HepG2 (cell line): ENCODE data around the gene TMEM141. TPM values are rescaled to one million over a fixed set of nuclear protein-coding genes. Genes with fewer than 3 reads are reported as not detected.
A peak's percentile ranks its signal among the peaks of the same experiment; 100 is the strongest.

Experiments used
- ATF5 ChIP-seq: sonication (generic); formaldehyde crosslinking; IDR thresholded peaks from 2 replicates; pipeline ENCODE4 v1.4.0; 2020; ENCODE audit warnings: mild to moderate bottlenecking, low read depth, missing genetic modification reagents
- HIVEP1 ChIP-seq: sonication (generic); formaldehyde crosslinking; IDR thresholded peaks from 2 replicates; pipeline ENCODE4 v1.4.0; 2020; ENCODE audit warnings: mild to moderate bottlenecking, missing genetic modification reagents
- HNF1A ChIP-seq, 2 experiments: sonication (generic) in 1 of 2; formaldehyde crosslinking in 1 of 2; IDR thresholded peaks; 2 replicates each; pipeline versions ENCODE4 v1.4.0 to v1.6.1; 2016 to 2020; ENCODE audit warnings: borderline replicate concordance in 1 of 2, low read depth in 1 of 2, mild to moderate bottlenecking in 1 of 2, missing genetic modification reagents in 1 of 2
- MYNN ChIP-seq: sonication (generic); formaldehyde crosslinking; IDR thresholded peaks from 2 replicates; pipeline ENCODE4 v1.4.0; 2020; ENCODE audit warnings: mild to moderate bottlenecking, low read depth, missing genetic modification reagents
- NR2F2 ChIP-seq: IDR thresholded peaks from 2 replicates; pipeline ENCODE4 v1.6.1; 2012; ENCODE audit warnings: low read depth, inconsistent platforms, borderline replicate concordance
- SATB2 ChIP-seq: sonication (generic); formaldehyde crosslinking; IDR thresholded peaks from 2 replicates; pipeline ENCODE4 v1.5.0; 2020; ENCODE audit warnings: missing genetic modification reagents
- SMARCE1 ChIP-seq: fragments of 450-650 bp; IDR thresholded peaks from 2 replicates; pipeline ENCODE4 v1.6.1; 2017; ENCODE audit warnings: borderline replicate concordance
- TFE3 ChIP-seq: IDR thresholded peaks from 2 replicates; pipeline ENCODE4 v1.6.1; 2016
- TOPORS ChIP-seq: sonication (generic); formaldehyde crosslinking; IDR thresholded peaks from 2 replicates; pipeline ENCODE4 v1.8.0; 2023; ENCODE audit warnings: mild to moderate bottlenecking, missing genetic modification reagents
- ZBTB43 ChIP-seq: sonication (generic); formaldehyde crosslinking; conservative IDR thresholded peaks from 2 replicates; pipeline ENCODE4 v1.4.0; 2020; ENCODE audit warnings: missing genetic modification reagents
- ZKSCAN5 ChIP-seq: sonication (generic); formaldehyde crosslinking; IDR thresholded peaks from 2 replicates; pipeline ENCODE4 v1.5.1; 2020; ENCODE audit warnings: mild to moderate bottlenecking, missing genetic modification reagents
- ZNF362 ChIP-seq: sonication (generic); formaldehyde crosslinking; IDR thresholded peaks from 2 replicates; pipeline ENCODE4 v1.4.0; 2020; ENCODE audit warnings: missing genetic modification reagents, mild to moderate bottlenecking, borderline replicate concordance
- ZNF564 ChIP-seq: sonication (generic); formaldehyde crosslinking; IDR thresholded peaks from 2 replicates; pipeline ENCODE4 v1.8.1; 2023; ENCODE audit warnings: mild to moderate bottlenecking, missing genetic modification reagents
- ZNF749 ChIP-seq: sonication (generic); formaldehyde crosslinking; IDR thresholded peaks from 2 replicates; pipeline ENCODE4 v1.8.0; 2022; ENCODE audit warnings: mild to moderate bottlenecking, missing genetic modification reagents, moderate library complexity, borderline replicate concordance
- ZNF790 ChIP-seq: sonication (generic); formaldehyde crosslinking; IDR thresholded peaks from 2 replicates; pipeline ENCODE4 v1.8.0; 2022; ENCODE audit warnings: missing genetic modification reagents, mild to moderate bottlenecking, borderline replicate concordance
- polyA plus RNA-seq, 8 experiments: library from polyadenylated mRNA; depleted of rRNA in 3 of 8; stranded (reverse) in 7 of 8; unstranded in 1 of 8; fragments of >200 nt; fragmentation: Illumina TruSeq in 4 of 8; extraction: Trizol in 4 of 8; gene quantifications; 2 replicates each; pipeline versions ENCODE4 v1.2.1 to v1.2.3, GENCODE V29; 2011 to 2016; ENCODE audit warnings: low read depth in 4 of 8, missing spikeins in 1 of 8, mixed read lengths in 1 of 8; ENCODE audit not compliant: insufficient read depth in 1 of 8
- total RNA-seq, 5 experiments: library from RNA; depleted of rRNA; stranded (reverse); fragments of >200 nt; fragmentation: Illumina TruSeq; extraction: Trizol; gene quantifications; 2 replicates each; pipeline ENCODE4 v1.2.3, GENCODE V29; 2016; ENCODE audit warnings: low read depth in 1 of 5

TMEM141 gene
- total and polyA plus RNA-seq, 2 of the 13 experiments (the other 11 are each of a cell fraction or from before 2014, with no cell fraction given) = 81.0 to 202 TPM

GRCh38 chr9:136799079-136799853 lies 8.1 kb downstream of the TMEM141 start (continued):
- TF ChIP-seq MYNN = 0 out of 2 replicates have a peak, but pooled peaks have one; percentile 39
- 0 out of 2 replicates have a peak, but pooled peaks have one; percentile 6 for TF ChIP-seq ATF5 (CRISPR knock-in tag)
- TF ChIP-seq TFE3 (CRISPR knock-in tag) = peak; percentile 62
- peak; percentile 84; the same call in 1 of the 2 replicates for TF ChIP-seq ZNF749 (CRISPR knock-in tag)
- no peak for TF ChIP-seq SATB2 (CRISPR knock-in tag)
- TF ChIP-seq ZNF362 (CRISPR knock-in tag) = no peak
- TF ChIP-seq HNF1A (IDR thresholded peaks at IDR 0.05; ENCODE audit: low read depth) = 0 out of 2 replicates have a peak, but pooled peaks have one; percentile 41
- peak; percentile 70; the same call in 1 of the 2 replicates for TF ChIP-seq HNF1A (CRISPR knock-in tag; IDR thresholded peaks at IDR 0.05; ENCODE audit: borderline replicate concordance)
- peak; percentile 82; the same call in 1 of the 2 replicates for TF ChIP-seq ZNF790
- 0 out of 2 replicates have a peak, but pooled peaks have one; percentile 4 for TF ChIP-seq ZNF564 (CRISPR knock-in tag)
- TF ChIP-seq HIVEP1 = 0 out of 2 replicates have a peak, but pooled peaks have one; percentile 40
- no peak for TF ChIP-seq SMARCE1
- TF ChIP-seq NR2F2 = no peak
- TF ChIP-seq ZBTB43 (CRISPR knock-in tag) = 0 out of 2 replicates have a peak, but pooled peaks have one; percentile 26
- no peak; the same call in 1 of the 2 replicates for TF ChIP-seq TOPORS (CRISPR knock-in tag)
- no peak for TF ChIP-seq ZKSCAN5
